Measurements from ENCODE around the gene NUSAP1. TPM values are rescaled to one million over a fixed set of nuclear protein-coding genes. Genes with fewer than 3 reads are reported as not detected.
"Not testable (repeated sequence)": the region's sequence is repeated elsewhere in the genome, so short reads cannot be mapped to it uniquely, and the experiment has no call there.

The NUSAP1 gene
- total RNA-seq, 1 donor: 10.5 TPM

GRCh38 chr15:41407341-41407740 lies 74.7 kb downstream of the NUSAP1 start:
- DNase-seq (ENCODE audit: low read depth in 2 of 3, low spot score in 2 of 3): no peak

- DNase-seq (ENCODE audit: low read depth in 2 of 3, low spot score in 2 of 3): no peak
Observed at GRCh38 chr15:41408234-41408641, 75.6 kb downstream of the NUSAP1 start.

- DNase-seq (ENCODE audit: low read depth in 2 of 3, low spot score in 2 of 3): no peak
Observed at GRCh38 chr15:41411031-41411430, 78.3 kb downstream of the NUSAP1 start.

GRCh38 chr15:41411441-41411840 lies 78.8 kb downstream of the NUSAP1 start:
- DNase-seq (ENCODE audit: low read depth in 2 of 3, low spot score in 2 of 3): no peak

GRCh38 chr15:41416128-41416741 lies 83.6 kb downstream of the NUSAP1 start:
- no peak for DNase-seq (ENCODE audit: low read depth in 2 of 3, low spot score in 2 of 3)

GRCh38 chr15:41416742-41417417 lies 84.2 kb downstream of the NUSAP1 start, which contains the start of gene RTF1:
RTF1 (plus strand) TSS chr15:41417095; CDS start chr15:41417116, 21 bp downstream.
- peak; percentile 92 to 94 (median 93) for DNase-seq (ENCODE audit: low read depth in 2 of 3, low spot score in 2 of 3)

GRCh38 chr15:41417418-41418195 lies 84.9 kb downstream of the NUSAP1 start:
- DNase-seq (ENCODE audit: low read depth in 2 of 3, low spot score in 2 of 3): peak in 2 of 3 donors; percentile 23 to 50

GRCh38 chr15:41423979-41424659 lies 91.4 kb downstream of the NUSAP1 start:
- DNase-seq (ENCODE audit: low read depth in 2 of 3, low spot score in 2 of 3): no peak

- no peak for DNase-seq (ENCODE audit: low read depth in 2 of 3, low spot score in 2 of 3)
Observed at GRCh38 chr15:41424809-41425208, 92.1 kb downstream of the NUSAP1 start.

- not testable (repeated sequence) for DNase-seq (ENCODE audit: low read depth in 2 of 3, low spot score in 2 of 3)
Observed at GRCh38 chr15:41425907-41426306, 93.2 kb downstream of the NUSAP1 start.

GRCh38 chr15:41429003-41429890 lies 96.6 kb downstream of the NUSAP1 start:
- no peak for DNase-seq (ENCODE audit: low read depth in 2 of 3, low spot score in 2 of 3)

Other genes with a start within 250 kb of the NUSAP1 start
- gene INO80, start 216.6 kb upstream of the NUSAP1 start, total RNA-seq: 18.0 TPM
- not detected for gene EXD1, start 102.1 kb upstream of the NUSAP1 start, total RNA-seq
- 45.8 TPM for gene CHP1, start 101.6 kb upstream of the NUSAP1 start, total RNA-seq
- 5.7 TPM for gene OIP5, start 290 bp upstream of the NUSAP1 start, total RNA-seq
- gene NDUFAF1, start 69.6 kb downstream of the NUSAP1 start, total RNA-seq: 7.3 TPM
- gene RTF1, start 84.2 kb downstream of the NUSAP1 start, total RNA-seq: 15.1 TPM
- gene ITPKA, start 161.0 kb downstream of the NUSAP1 start, total RNA-seq: 1.1 TPM
- gene LTK, start 180.9 kb downstream of the NUSAP1 start, total RNA-seq: 1.6 TPM
- gene RPAP1, start 211.4 kb downstream of the NUSAP1 start, total RNA-seq: 29.4 TPM
- gene TYRO3, start 226.3 kb downstream of the NUSAP1 start, total RNA-seq: 3.0 TPM